HG02610 (cell line): Measurements from ENCODE around the gene CFAP157.

Source experiments
- ATAC-seq: cut with Tn5 transposase; IDR thresholded peaks from one replicate; pipeline ENCODE4 v1.9.1; 2021; ENCODE audit warnings: mild to moderate bottlenecking, moderate library complexity; ENCODE audit not compliant: unreplicated experiment

The CFAP157 gene

DNA sequence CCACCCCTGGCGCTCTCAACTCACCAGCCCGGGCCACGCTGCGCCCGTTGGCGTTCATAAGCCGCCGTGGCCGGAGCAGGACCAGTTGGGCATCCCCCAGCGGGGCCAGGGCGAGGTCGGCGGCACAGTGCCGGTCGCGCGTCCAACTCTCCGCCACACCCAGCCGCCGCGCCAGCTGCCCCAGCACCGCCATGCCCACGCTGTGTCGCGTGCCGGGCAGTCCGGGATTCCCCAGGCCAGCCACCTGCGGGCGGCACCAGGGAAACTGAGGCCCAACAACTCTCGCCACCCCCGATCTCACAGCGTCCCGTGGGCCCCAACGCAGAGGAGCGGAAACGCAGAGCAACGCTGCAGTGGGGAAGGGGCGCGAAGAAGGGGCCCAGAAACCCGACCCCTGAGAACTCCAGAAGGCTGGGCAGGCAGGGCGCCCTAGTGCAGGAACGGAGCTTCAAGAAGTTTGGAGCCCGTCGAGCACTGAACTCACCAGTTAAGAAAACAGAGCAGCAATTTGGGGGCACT, 8.2 kb downstream of the CFAP157 start:
- ATAC-seq: no peak

DNA sequence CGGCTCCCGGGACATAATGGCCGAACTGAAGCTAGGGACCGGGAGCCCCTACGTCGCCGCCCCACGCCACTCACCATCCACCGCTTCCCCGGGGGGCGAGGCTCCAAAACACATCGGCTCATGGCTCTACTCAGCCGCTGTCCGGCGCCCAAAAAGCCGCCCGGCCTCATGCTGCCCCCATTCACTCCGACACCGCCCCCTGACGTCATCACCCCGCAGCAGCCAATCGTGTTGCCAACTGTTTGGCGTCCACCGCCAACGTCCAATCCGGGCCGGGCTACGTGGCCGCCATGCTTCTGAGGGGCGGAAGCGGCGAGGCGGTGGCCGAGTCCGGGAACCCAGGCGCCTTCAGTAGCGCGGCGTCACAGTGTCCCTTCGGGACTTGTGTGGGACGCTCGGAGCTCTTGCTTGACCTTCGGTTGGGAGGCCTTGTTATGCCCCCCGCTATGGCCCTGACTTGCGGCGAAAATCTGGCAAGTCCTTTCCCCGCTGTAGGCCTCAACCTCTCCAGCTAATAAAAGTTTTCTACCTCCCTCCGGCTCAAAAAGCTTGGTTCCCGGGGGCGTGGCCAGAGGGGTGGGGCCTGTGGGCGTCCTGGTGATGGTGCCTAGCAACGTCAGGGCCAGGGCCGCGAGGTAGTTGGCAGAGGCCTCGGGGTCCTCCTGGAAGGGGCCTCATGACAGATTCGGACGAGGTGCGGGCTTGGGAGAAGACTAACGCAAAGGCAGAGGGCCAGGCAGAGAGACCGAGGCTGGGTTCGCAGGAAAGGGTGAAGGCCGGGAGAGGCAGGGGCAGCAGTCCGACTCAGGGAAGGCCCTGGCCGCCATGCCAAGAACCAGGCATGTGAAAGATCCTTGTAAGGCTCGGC, 8.9 kb downstream of the CFAP157 start, which contains the start of the genes PTRH1 and TTC16:
TSS of gene PTRH1 (minus strand) at position 194 of the 868 bp plus-strand sequence. CDS start at position 170, 24 bp downstream.
TSS of gene TTC16 (plus strand) at position 610 of the 868 bp plus-strand sequence. CDS start at position 677, 67 bp downstream.
- ATAC-seq: peak; percentile 92

GRCh38 chr9:127716412-127716811, 9.6 kb downstream of the CFAP157 start:
- no peak for ATAC-seq

- no peak for ATAC-seq
Observed at GRCh38 chr9:127717766-127718165, 11.0 kb downstream of the CFAP157 start.

- ATAC-seq: no peak
Observed at GRCh38 chr9:127720031-127720864, 13.5 kb downstream of the CFAP157 start.

DNA sequence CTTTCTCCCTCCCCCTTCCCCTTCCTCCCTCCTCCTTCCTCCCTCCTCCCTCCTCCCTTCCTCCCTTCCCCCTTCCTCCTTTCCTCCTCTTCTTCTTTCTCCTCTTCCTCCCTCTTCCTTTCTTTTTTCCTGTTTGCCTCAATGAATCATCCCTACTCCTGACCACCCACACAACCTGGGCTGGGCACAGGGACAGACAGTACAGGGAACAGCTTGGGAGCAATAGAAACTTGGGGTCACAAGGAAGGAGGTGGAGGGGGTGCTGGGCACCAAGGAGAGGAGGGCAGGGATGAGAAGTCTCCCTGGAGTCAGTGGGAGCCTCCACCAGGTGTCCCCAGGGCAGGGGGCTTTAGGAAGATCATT, 14.1 kb downstream of the CFAP157 start:
- ATAC-seq: no peak

DNA sequence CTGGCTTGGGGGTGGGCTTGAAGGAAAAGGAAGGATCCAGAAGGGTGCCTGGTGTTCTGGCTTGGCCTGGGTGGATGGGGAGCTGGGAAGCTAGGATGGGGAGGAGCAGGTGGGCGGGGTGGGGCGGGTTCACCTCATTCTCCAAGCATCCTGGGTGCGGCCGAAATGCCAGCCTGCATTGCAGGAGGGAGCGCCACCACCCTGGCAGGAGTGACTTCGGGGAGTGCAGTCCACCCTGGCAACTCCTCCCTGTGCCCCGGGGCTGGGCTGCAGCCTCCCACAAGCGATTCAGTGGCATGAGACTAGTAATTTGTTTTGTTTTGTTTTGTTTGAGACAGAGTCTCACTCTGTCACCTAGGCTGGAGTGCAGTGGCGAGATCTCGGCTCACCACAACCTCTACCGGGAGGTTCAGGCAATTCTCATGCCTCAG, 14.6 kb downstream of the CFAP157 start:
- ATAC-seq: no peak

DNA sequence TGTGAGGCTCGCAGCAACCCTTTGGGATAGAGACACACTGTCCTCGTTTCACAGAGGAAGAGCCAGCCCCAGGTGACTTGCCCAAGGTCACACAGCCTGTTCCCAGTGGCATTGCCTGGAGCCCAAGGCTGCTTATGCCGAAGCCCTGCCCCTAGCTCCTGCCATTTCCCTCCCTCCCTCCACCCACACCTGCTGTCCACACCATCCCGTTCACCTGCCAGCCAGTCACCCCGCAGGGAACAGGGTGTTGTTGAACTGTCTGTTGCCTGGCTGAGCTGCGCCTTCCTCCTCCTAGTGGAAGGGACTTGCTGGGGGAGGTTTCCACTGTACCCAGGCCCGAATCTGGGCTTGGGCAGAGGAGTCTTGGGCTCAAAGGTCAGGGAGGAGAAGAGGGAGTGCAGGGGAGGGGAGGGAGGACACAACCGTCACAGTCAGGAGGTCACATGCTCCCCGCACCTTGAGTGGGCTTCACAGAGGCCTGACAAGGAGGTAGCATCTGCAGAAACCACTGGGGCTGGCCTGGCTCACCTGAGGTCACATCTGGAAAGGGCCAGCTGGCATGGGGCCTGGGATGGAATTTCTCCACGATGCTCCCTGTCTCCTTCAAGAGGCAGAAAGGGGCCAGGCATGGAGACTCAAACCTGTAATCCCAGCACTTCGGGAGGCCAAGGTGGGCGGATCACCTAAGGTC, 15.4 kb downstream of the CFAP157 start:
- ATAC-seq: no peak

GRCh38 chr9:127723013-127723412, 16.2 kb downstream of the CFAP157 start:
- ATAC-seq: no peak

DNA sequence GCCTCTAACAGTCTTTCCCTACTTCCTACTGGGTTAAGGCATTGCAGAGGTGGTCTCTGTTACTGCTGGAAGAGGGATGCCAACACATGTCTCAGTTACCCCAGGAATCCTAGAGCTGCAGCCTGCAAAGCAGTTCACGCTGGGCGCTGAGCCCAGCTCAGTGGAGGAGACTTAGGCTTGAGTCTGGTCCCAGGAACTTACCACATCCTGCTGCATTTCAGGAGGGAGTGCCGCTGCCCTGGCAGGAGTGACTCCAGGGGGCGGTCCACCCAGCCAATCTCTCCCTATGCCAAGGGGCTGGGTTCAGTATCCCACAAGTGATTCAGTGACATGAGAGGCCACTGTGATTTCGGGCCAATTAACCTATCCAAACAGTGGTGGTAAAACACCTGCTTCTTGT, 16.7 kb downstream of the CFAP157 start:
- no peak for ATAC-seq

DNA sequence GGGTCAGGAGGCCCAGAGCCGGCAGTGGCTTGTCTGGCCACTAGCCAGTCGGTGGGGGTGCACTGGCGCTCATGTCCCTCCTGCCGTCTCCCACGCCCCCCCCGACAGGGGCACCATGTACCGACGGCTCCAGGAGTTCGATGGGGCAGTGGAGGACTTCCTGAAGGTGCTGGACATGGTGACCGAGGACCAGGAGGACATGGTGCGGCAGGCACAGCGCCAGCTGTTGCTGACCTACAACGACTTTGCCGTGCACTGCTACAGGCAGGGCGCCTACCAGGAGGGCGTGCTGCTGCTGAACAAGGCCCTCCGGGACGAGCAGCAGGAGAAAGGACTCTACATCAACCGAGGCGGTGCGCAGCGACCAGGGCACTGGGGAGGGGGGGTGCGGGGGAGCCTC, 17.2 kb downstream of the CFAP157 start:
- no peak for ATAC-seq

GRCh38 chr9:127726871-127727270, 20.1 kb downstream of the CFAP157 start:
- no peak for ATAC-seq

DNA sequence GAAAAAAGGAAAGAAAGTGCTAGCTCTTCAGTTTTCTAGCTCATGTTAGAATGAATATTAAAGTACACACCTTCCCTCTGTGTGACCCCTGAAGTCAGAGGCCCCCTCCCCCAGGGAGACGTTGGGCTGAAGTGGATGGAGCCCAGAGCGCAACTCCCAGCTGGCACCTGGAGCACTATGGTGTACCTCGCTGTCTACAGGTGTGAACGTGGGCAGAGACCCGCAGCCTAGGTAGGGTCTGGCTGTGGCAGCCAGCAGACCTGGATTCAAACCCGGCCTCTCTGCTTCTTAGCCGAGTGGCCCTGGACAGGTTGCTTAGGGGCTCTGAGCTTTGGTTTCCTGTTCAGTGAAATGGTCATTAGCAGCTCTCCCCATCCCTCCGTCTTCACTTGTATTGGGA, 22.0 kb downstream of the CFAP157 start:
- no peak for ATAC-seq

DNA sequence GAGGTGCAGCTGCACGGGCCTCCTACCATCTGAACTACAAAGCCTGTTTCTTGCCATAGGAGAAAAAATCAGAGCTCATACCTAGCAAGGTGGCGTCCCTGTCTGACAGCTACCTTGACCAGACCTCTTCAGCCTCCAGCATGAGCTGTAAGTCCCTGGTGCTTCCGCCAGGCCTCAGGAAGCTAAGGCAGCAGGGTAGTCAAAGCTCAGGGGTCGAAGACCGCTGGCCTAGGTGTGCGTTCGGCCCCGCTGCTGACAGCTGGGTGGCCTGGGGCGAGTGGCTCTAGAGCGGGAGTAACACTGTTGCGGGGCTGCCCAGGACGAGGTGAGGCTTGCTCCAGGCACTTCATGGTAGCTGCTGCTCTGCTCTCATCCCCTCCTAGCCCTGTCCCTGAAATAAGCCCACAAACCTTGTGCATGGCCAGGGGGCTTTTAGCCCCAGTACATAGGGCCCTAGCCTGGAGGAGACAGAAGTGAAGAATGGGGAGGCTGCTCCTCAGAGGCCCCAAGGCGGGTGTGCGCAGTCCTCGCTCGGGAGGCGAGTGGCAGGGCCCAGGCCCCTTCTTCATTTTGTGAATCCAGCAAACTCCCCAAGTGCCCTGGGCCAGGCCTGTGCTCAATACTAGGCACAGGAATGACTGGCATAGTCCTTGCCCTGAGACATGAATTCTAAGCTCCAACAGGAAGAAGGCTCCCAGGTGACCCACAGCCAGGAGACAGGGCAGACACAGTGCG, 22.9 kb downstream of the CFAP157 start:
- no peak for ATAC-seq

GRCh38 chr9:127730262-127730661, 23.5 kb downstream of the CFAP157 start:
- ATAC-seq: no peak

DNA sequence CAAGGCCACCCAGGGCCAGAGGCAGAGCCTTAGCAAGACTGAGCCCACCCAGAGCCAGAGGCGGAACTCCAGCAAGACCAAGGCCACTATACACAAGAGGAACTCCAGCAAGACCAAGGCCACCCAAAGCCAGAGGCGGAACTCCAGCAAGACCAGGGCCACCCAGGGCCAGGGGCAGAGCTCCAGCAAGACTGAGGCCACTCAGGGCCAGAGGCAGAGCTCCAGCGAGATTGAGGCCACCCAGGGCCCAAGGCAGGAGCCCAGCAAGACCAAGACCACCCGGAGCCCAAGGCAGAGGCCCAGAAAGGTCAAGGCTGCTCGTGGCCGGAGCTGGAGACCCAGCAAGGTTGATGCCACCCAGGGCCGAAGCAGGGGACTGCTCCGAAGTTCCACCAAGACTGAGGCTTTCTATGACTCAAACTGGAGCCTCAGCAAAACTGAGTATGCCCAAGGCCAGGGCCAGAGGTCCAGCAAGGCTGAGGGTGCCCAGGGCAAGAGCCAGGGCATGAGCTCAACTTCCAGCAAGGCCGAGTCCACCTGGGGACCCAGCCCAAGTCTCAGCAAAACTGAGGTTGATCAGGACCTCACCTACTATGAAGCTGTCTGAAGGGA, 24.1 kb downstream of the CFAP157 start:
- ATAC-seq: no peak

DNA sequence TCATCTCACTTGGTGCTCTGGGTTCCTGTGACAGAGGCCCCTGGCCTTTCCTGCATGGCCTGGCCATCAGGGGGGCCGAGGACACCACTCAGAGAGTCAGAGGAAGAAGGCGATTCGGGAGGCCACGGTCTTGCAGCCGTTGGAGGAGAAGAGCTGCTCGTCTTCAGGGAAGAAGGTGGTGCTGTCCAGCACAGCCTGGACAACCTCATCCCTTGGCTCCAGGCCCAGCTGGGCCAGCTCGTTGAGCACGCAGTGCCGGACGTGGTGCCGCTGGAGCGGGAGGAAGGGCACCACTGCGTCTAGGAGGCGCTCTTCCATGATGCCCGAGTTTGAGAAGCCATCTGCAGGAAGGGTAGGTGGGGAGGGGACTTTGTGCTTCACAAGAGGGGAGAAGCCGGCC, 25.1 kb downstream of the CFAP157 start:
- no peak for ATAC-seq

- ATAC-seq: no peak
Observed at GRCh38 chr9:127732444-127732843, 25.7 kb downstream of the CFAP157 start.

DNA sequence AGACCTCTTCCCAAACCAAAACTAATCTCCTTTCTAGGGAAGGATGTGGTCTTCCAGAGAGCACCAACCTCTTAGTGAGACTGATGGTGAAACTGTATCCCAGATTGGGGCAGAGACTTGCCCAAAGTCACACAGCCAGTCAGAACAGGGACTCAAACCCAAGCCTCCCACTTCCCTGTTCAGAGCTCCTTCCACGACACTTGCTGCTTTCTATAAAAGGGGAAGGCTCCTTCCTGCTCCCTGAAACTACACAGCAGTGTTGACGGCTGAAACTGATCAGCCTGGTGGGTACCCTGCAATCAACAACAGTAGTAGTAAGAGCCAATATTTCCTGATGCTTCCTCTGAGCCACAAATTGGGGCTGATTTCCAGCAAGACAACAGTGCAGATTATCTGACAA, 26.8 kb downstream of the CFAP157 start:
- ATAC-seq: no peak

- ATAC-seq: no peak
Observed at GRCh38 chr9:127734247-127734746, 27.5 kb downstream of the CFAP157 start.
